Measurements from ENCODE around the gene CUX1. TPM values are rescaled to one million over a fixed set of nuclear protein-coding genes. Genes with fewer than 3 reads are reported as not detected.
"Not testable (repeated sequence)": the region's sequence is repeated elsewhere in the genome, so short reads cannot be mapped to it uniquely, and the experiment has no call there.

Gene CUX1
- polyA plus RNA-seq, 4 donors = 29.2 to 77.5 (median 32.3) TPM

GRCh38 chr7:102294589-102294988, 477.2 kb downstream of the CUX1 start:
- FAIRE-seq (no peak), DNase-seq (no peak)
- Histone ChIP-seq H3K9me3 (ENCODE audit: control insufficient read depth in 2 of 2, insufficient read depth in 1 of 2, low read depth in 1 of 2, low read length in 1 of 2) (no peaks in the 10 kb centered on the region), H3K36me3 (ENCODE audit: control insufficient read depth in 3 of 3, insufficient read depth in 2 of 3, low read depth in 1 of 3, low read length in 3 of 3) (no peaks in the 10 kb centered on the region), H3K27me3 (ENCODE audit: control insufficient read depth in 3 of 3, insufficient read depth in 3 of 3, low read length in 3 of 3) (peaks cover 0 to 19% (median 0%) of the 10 kb centered on the region in 3 donors), H3K27ac (ENCODE audit: low read depth in 1 of 3, low read length in 2 of 3) (no peak overlapping the region), H3K4me3 (ENCODE audit: low read depth in 1 of 3, low read length in 3 of 3) (no peak overlapping the region), H3K4me1 (ENCODE audit: control insufficient read depth in 3 of 3, insufficient read depth in 2 of 3, low read depth in 1 of 3, low read length in 2 of 3) (no peaks in the 10 kb centered on the region)
- 80 to 92% (median 90%) methylated on average over 3 of the region's 3 CpGs for WGBS, 3 donors

DNA sequence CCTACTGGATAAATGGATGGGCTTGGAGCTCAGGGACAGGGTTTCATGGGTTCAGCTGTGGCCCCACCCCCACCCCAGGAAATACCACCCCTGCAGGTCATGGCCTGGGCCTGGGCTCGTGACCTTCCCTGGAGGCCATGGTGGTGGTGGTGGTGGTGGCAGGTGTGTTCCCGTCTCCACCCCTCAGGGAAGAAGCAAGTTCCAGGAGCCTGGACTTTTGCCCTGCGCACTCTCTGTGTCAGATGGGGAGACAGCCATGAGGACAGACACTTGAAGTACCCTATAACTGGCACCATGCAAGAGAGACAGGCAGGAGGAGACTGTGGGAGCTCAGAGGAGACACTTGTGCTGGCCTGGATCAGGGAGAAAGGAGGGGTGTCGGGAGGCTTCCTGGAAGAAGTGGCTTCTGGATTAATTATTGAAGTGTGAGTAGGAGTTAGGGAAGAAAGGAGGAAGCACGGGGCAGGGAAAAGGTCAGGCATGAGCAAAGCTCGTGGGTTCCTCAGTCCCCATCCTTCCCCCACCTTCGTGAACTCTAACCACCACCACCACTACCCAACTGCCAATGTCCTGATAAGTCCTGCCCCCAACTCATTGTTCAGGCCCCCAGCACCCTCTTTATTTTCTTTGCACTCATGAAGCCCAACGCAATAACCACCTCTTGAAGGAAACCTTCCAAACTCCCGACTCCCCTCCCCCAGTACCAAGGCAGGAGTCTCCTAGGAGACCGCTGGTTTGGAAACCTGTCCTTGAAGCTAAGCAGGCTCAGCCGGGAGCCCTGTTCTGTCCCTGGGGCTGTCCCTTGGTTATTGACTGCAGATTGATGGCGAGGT, 478.1 kb downstream of the CUX1 start:
- Histone ChIP-seq H3K36me3 (ENCODE audit: control insufficient read depth in 3 of 3, insufficient read depth in 2 of 3, low read depth in 1 of 3, low read length in 3 of 3) (no peaks in the 10 kb centered on the region), H3K27me3 (ENCODE audit: control insufficient read depth in 3 of 3, insufficient read depth in 3 of 3, low read length in 3 of 3) (peaks cover 0 to 27% (median 0%) of the 10 kb centered on the region in 3 donors), H3K27ac (ENCODE audit: low read depth in 1 of 3, low read length in 2 of 3) (no peak overlapping the region), H3K4me1 (ENCODE audit: control insufficient read depth in 3 of 3, insufficient read depth in 2 of 3, low read depth in 1 of 3, low read length in 2 of 3) (no peaks in the 10 kb centered on the region), H3K9me3 (ENCODE audit: control insufficient read depth in 2 of 2, insufficient read depth in 1 of 2, low read depth in 1 of 2, low read length in 1 of 2) (no peaks in the 10 kb centered on the region), H3K4me3 (ENCODE audit: low read depth in 1 of 3, low read length in 3 of 3) (no peak overlapping the region)
- FAIRE-seq = no peak
- 48 to 63% (median 51%) methylated on average over 11 to 12 of the region's 12 CpGs for WGBS, 3 donors
- peak in 1 of 2 donors; percentile 70 for DNase-seq

DNA sequence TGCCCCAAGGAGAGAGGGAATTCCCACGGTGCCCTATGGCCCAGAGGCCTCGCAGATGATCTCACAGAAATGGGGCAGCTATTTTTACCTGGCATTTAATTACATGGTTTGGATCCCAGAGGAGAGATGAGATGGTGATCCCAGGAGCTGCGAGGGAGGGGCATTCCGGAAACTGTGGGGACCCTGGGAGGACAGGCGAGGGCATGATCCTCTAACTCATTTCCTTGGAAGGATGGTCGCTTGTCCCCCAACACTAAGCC, 478.7 kb downstream of the CUX1 start:
- Histone ChIP-seq H3K4me3 (ENCODE audit: low read depth in 1 of 3, low read length in 3 of 3) (no peak overlapping the region), H3K9me3 (ENCODE audit: control insufficient read depth in 2 of 2, insufficient read depth in 1 of 2, low read depth in 1 of 2, low read length in 1 of 2) (peaks cover 0 to 2% of the 10 kb centered on the region in 2 donors), H3K27me3 (ENCODE audit: control insufficient read depth in 3 of 3, insufficient read depth in 3 of 3, low read length in 3 of 3) (peaks cover 0 to 31% (median 0%) of the 10 kb centered on the region in 3 donors), H3K36me3 (ENCODE audit: control insufficient read depth in 3 of 3, insufficient read depth in 2 of 3, low read depth in 1 of 3, low read length in 3 of 3) (peaks cover 0 to under 1% (median 0%) of the 10 kb centered on the region in 3 donors), H3K4me1 (ENCODE audit: control insufficient read depth in 3 of 3, insufficient read depth in 2 of 3, low read depth in 1 of 3, low read length in 2 of 3) (no peaks in the 10 kb centered on the region), H3K27ac (ENCODE audit: low read depth in 1 of 3, low read length in 2 of 3) (no peak overlapping the region)
- WGBS, 3 donors = 78 to 90% (median 88%) methylated on average over 6 of the region's 6 CpGs
- DNase-seq = no peak
- FAIRE-seq = no peak

DNA sequence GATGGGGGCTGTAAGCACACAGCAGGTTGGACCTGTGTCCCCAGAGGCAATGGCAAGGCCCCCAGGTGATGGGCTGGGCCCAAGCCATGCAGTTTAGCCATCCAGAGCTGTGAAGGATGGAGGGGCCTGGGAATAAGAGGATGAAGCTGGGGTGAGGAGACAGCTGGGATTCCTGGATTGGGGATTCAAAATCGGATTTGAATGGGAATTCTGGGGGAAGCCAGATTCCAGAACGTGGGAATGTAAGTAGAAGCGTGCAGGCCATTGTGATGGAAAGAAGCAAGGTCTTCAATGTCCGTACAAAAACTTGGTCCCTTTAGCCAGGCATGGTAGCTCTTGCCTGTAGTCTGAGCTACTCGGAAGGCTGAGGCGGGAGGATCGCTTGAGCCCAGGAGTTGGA, 479.1 kb downstream of the CUX1 start:
- Histone ChIP-seq H3K27ac (ENCODE audit: low read depth in 1 of 3, low read length in 2 of 3) (no peak overlapping the region), H3K27me3 (ENCODE audit: control insufficient read depth in 3 of 3, insufficient read depth in 3 of 3, low read length in 3 of 3) (peaks cover 0 to 33% (median 0%) of the 10 kb centered on the region in 3 donors), H3K9me3 (ENCODE audit: control insufficient read depth in 2 of 2, insufficient read depth in 1 of 2, low read depth in 1 of 2, low read length in 1 of 2) (peaks cover 0 to 2% of the 10 kb centered on the region in 2 donors), H3K36me3 (ENCODE audit: control insufficient read depth in 3 of 3, insufficient read depth in 2 of 3, low read depth in 1 of 3, low read length in 3 of 3) (peaks cover 0 to 2% (median 0%) of the 10 kb centered on the region in 3 donors), H3K4me3 (ENCODE audit: low read depth in 1 of 3, low read length in 3 of 3) (no peak overlapping the region), H3K4me1 (ENCODE audit: control insufficient read depth in 3 of 3, insufficient read depth in 2 of 3, low read depth in 1 of 3, low read length in 2 of 3) (no peaks in the 10 kb centered on the region)
- WGBS, 3 donors = 91 to 95% (median 91%) methylated on average over 7 of the region's 7 CpGs
- DNase-seq (no peak), FAIRE-seq (no peak)

GRCh38 chr7:102297487-102298218, 480.2 kb downstream of the CUX1 start:
- peaks cover 0 to 2% of the 10 kb centered on the region in 2 donors for H3K9me3 ChIP-seq (ENCODE audit: control insufficient read depth in 2 of 2, insufficient read depth in 1 of 2, low read depth in 1 of 2, low read length in 1 of 2)
- FAIRE-seq = no peak
- no peak overlapping the region for H3K27ac ChIP-seq (ENCODE audit: low read depth in 1 of 3, low read length in 2 of 3)
- no peak overlapping the region for H3K4me3 ChIP-seq (ENCODE audit: low read depth in 1 of 3, low read length in 3 of 3)
- peaks cover 0 to 2% (median 0%) of the 10 kb centered on the region in 3 donors for H3K36me3 ChIP-seq (ENCODE audit: control insufficient read depth in 3 of 3, insufficient read depth in 2 of 3, low read depth in 1 of 3, low read length in 3 of 3)
- DNase-seq = no peak
- 89 to 95% (median 94%) methylated on average over 10 of the region's 10 CpGs for WGBS, 3 donors
- peaks cover 0 to 31% (median 0%) of the 10 kb centered on the region in 3 donors for H3K27me3 ChIP-seq (ENCODE audit: control insufficient read depth in 3 of 3, insufficient read depth in 3 of 3, low read length in 3 of 3)
- no peaks in the 10 kb centered on the region for H3K4me1 ChIP-seq (ENCODE audit: control insufficient read depth in 3 of 3, insufficient read depth in 2 of 3, low read depth in 1 of 3, low read length in 2 of 3)

DNA sequence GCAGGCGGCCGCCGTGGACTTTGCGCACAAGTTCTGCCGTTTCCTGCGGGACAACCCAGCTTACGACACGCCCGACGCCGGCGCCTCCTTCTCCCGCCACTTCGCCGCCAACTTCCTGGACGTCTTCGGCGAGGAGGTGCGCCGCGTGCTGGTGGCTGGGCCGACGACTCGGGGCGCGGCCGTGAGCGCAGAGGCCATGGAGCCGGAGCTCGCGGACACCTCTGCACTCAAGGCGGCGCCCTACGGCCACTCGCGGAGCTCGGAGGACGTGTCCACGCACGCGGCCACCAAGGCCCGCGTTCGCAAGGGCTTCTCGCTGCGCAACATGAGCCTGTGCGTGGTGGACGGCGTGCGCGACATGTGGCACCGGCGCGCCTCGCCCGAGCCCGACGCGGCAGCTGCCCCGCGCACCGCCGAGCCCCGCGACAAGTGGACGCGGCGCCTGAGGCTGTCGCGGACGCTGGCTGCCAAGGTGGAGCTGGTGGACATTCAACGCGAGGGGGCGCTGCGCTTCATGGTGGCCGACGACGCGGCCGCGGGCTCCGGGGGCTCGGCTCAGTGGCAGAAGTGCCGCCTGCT, 483.3 kb downstream of the CUX1 start:
- 62 to 85% (median 75%) methylated on average over 63 to 84 of the region's 84 CpGs for WGBS, 3 donors
- Histone ChIP-seq H3K27me3 (ENCODE audit: control insufficient read depth in 3 of 3, insufficient read depth in 3 of 3, low read length in 3 of 3) (peaks cover 0 to 23% (median 0%) of the 10 kb centered on the region in 3 donors), H3K9me3 (ENCODE audit: control insufficient read depth in 2 of 2, insufficient read depth in 1 of 2, low read depth in 1 of 2, low read length in 1 of 2) (peaks cover 0 to 2% of the 10 kb centered on the region in 2 donors), H3K36me3 (ENCODE audit: control insufficient read depth in 3 of 3, insufficient read depth in 2 of 3, low read depth in 1 of 3, low read length in 3 of 3) (peaks cover 0 to 2% (median 0%) of the 10 kb centered on the region in 3 donors), H3K4me3 (ENCODE audit: low read depth in 1 of 3, low read length in 3 of 3) (no peak overlapping the region), H3K27ac (ENCODE audit: low read depth in 1 of 3, low read length in 2 of 3) (no peak overlapping the region), H3K4me1 (ENCODE audit: control insufficient read depth in 3 of 3, insufficient read depth in 2 of 3, low read depth in 1 of 3, low read length in 2 of 3) (no peaks in the 10 kb centered on the region)
- peak; percentile 32 to 56 for DNase-seq
- no peak for FAIRE-seq

DNA sequence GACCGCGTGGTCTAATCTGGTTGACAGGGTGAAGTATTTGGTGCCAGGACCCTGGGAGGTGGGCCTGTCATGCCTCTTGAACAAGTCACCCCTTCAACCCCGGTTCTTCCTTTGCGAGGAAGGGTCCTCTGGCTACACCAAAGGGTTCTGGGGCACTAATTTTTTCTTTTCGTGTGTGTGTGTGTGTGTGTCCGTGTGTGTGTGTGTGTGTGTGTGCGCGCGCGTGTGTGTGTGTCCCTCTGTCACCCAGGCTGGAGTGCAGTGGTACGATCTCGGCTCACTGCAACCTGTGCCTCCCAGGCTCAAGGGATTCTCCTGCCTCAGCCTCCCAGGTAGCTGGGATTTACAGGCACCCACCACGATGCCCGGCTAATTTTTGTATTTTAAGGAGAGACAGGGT, 483.9 kb downstream of the CUX1 start:
- not testable (repeated sequence) for H3K4me1 ChIP-seq (ENCODE audit: control insufficient read depth in 3 of 3, insufficient read depth in 2 of 3, low read depth in 1 of 3, low read length in 2 of 3); H3K36me3 ChIP-seq (ENCODE audit: control insufficient read depth in 3 of 3, insufficient read depth in 2 of 3, low read depth in 1 of 3, low read length in 3 of 3); FAIRE-seq; DNase-seq; H3K27ac ChIP-seq (ENCODE audit: low read depth in 1 of 3, low read length in 2 of 3); H3K4me3 ChIP-seq (ENCODE audit: low read depth in 1 of 3, low read length in 3 of 3); H3K9me3 ChIP-seq (ENCODE audit: control insufficient read depth in 2 of 2, insufficient read depth in 1 of 2, low read depth in 1 of 2, low read length in 1 of 2)
- peaks cover 0 to 23% (median 0%) of the 10 kb centered on the region in 3 donors for H3K27me3 ChIP-seq (ENCODE audit: control insufficient read depth in 3 of 3, insufficient read depth in 3 of 3, low read length in 3 of 3)
- 93 to 96% (median 94%) methylated on average over 14 of the region's 14 CpGs for WGBS, 3 donors

GRCh38 chr7:102302025-102302424, 484.6 kb downstream of the CUX1 start:
- H3K27me3 ChIP-seq (ENCODE audit: control insufficient read depth in 3 of 3, insufficient read depth in 3 of 3, low read length in 3 of 3) = peaks cover 0 to 23% (median 0%) of the 10 kb centered on the region in 3 donors
- 85 to 93% (median 91%) methylated on average over 6 of the region's 6 CpGs for WGBS, 3 donors
- peaks cover 0 to 2% of the 10 kb centered on the region in 2 donors for H3K9me3 ChIP-seq (ENCODE audit: control insufficient read depth in 2 of 2, insufficient read depth in 1 of 2, low read depth in 1 of 2, low read length in 1 of 2)
- no peak overlapping the region for H3K27ac ChIP-seq (ENCODE audit: low read depth in 1 of 3, low read length in 2 of 3)
- FAIRE-seq = no peak
- no peak for DNase-seq
- H3K4me3 ChIP-seq (ENCODE audit: low read depth in 1 of 3, low read length in 3 of 3) = no peak overlapping the region
- H3K4me1 ChIP-seq (ENCODE audit: control insufficient read depth in 3 of 3, insufficient read depth in 2 of 3, low read depth in 1 of 3, low read length in 2 of 3) = peaks cover 0 to 3% (median 1%) of the 10 kb centered on the region in 3 donors
- H3K36me3 ChIP-seq (ENCODE audit: control insufficient read depth in 3 of 3, insufficient read depth in 2 of 3, low read depth in 1 of 3, low read length in 3 of 3) = peaks cover 0 to 2% (median 0%) of the 10 kb centered on the region in 3 donors

Data from small intestine (tissue), 7 donors.